Lung (tissue), 12 donors: Measurements from ENCODE around the gene NACC2. TPM values are rescaled to one million over a fixed set of nuclear protein-coding genes. Genes with fewer than 3 reads are reported as not detected.

ENCODE experiments used
- ATAC-seq: fragments of 200-7000 bp; cut with Tn5 transposase; one replicate; pipeline ENCODE4 v1.9.1; 2020; ENCODE audit warnings: moderate number of reproducible peaks; ENCODE audit not compliant: insufficient read depth, low FRiP score
- DNase-seq, 3 donors: peaks; one replicate each; pipeline ENCODE4 v3.0.0-alpha.2; 2013 to 2017
- H3K27ac ChIP-seq, 2 donors: one replicate each; pipeline ENCODE4 v1.5.1; 2013; ENCODE audit warnings: mild to moderate bottlenecking in 2 of 2, moderate library complexity in 2 of 2, control low read depth in 1 of 2, inconsistent platforms in 1 of 2, low read depth in 1 of 2, low read length in 1 of 2
- H3K27me3 ChIP-seq, 3 donors: one replicate each; pipeline ENCODE4 v1.5.1; 2013; ENCODE audit warnings: low read length in 2 of 3; ENCODE audit not compliant: control insufficient read depth in 3 of 3, insufficient read depth in 3 of 3
- H3K36me3 ChIP-seq, 4 donors: one replicate each; pipeline ENCODE4 v1.5.1; 2013; ENCODE audit warnings: low read length in 4 of 4, mild to moderate bottlenecking in 1 of 4, moderate library complexity in 1 of 4; ENCODE audit not compliant: control insufficient read depth in 4 of 4, insufficient read depth in 4 of 4
- H3K4me1 ChIP-seq, 5 donors: one replicate each; pipeline ENCODE4 v1.5.1; 2013; ENCODE audit warnings: low read length in 5 of 5, mild to moderate bottlenecking in 2 of 5, moderate library complexity in 1 of 5; ENCODE audit not compliant: control insufficient read depth in 5 of 5, insufficient read depth in 5 of 5
- H3K4me3 ChIP-seq: one replicate; pipeline ENCODE4 v1.5.1; 2013; ENCODE audit warnings: mild to moderate bottlenecking, control low read depth, moderate library complexity
- H3K9ac ChIP-seq, 2 donors: one replicate each; pipeline ENCODE4 v1.5.1; 2013; ENCODE audit warnings: low read length in 2 of 2, control low read depth in 1 of 2; ENCODE audit not compliant: insufficient read depth in 1 of 2
- H3K9me3 ChIP-seq, 4 donors: one replicate each; pipeline ENCODE4 v1.5.1; 2013; ENCODE audit warnings: low read length in 3 of 4, mild to moderate bottlenecking in 1 of 4, moderate library complexity in 1 of 4; ENCODE audit not compliant: control insufficient read depth in 4 of 4, insufficient read depth in 3 of 4
- WGBS, 2 donors: extraction: QIAGEN DNeasy Blood & Tissue Kit; methylation state at CpG; one replicate each; pipeline ENCODE4 v1.1.7; 2013; 5-methylcytosine and 5-hydroxymethylcytosine counted together
- polyA plus RNA-seq, 2 donors: library from polyadenylated mRNA; stranded (reverse); fragments of 200-250 nt; gene quantifications; one replicate each; pipeline ENCODE4 v1.2.1, GENCODE V29; 2013
- total RNA-seq, 2 donors: library from RNA; depleted of rRNA in 1 of 2; stranded (reverse); fragments of >200 nt in 1 of 2; gene quantifications; one replicate each; pipeline ENCODE4 v1.2.1, GENCODE V29; 2014 to 2021
- TF ChIP-seq, protein P1 (sequence below): IDR thresholded peaks from 2 replicates; pipeline ENCODE4 v1.5.1; 2012; ENCODE audit warnings: mild to moderate bottlenecking; ENCODE audit errors: control extremely low read depth, extremely low read depth
- donor health status: control.
- donor health status: control.
- donor health status: Bipolar disorder and iron deficiency.
- donor health status: healthy.
- donor health status: DM: yes; HTN: yes; CAD: no.

The NACC2 gene
- total and polyA plus RNA-seq, 4 donors: 5.9 to 32.7 (median 10.5) TPM

DNA sequence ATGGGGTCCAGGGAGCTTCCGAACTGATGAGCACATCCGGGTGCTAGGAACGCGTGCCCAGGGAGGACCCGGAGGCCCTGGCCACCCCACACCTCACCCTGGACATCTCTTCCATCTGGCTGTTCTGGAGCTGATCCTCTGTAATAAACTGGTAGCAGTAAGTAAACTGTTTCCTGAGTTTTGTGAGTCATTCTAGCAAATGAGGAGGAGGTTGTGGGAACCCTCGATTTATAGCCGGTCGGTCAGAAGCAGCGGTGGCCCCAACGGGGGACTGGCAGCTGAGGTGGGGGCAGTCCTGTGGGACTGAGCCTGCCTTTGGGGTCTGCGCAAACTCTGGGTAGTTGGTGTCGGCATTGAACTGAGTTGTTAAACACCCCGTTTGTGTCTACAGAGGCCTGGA lies 118.6 kb downstream of the NACC2 start:
- ATAC-seq: no peak
- WGBS, 2 donors: 81 to 82% methylated on average over 13 of the region's 13 CpGs
- H3K27me3 ChIP-seq: peaks cover 0 to 7% (median 0%) of the 10 kb centered on the region in 3 donors
- no peaks in the 10 kb centered on the region for H3K36me3 ChIP-seq
- no peaks in the 10 kb centered on the region for H3K9me3 ChIP-seq
- H3K9ac ChIP-seq: no peak overlapping the region
- no peak overlapping the region for H3K4me3 ChIP-seq
- TF ChIP-seq, protein P1, sequence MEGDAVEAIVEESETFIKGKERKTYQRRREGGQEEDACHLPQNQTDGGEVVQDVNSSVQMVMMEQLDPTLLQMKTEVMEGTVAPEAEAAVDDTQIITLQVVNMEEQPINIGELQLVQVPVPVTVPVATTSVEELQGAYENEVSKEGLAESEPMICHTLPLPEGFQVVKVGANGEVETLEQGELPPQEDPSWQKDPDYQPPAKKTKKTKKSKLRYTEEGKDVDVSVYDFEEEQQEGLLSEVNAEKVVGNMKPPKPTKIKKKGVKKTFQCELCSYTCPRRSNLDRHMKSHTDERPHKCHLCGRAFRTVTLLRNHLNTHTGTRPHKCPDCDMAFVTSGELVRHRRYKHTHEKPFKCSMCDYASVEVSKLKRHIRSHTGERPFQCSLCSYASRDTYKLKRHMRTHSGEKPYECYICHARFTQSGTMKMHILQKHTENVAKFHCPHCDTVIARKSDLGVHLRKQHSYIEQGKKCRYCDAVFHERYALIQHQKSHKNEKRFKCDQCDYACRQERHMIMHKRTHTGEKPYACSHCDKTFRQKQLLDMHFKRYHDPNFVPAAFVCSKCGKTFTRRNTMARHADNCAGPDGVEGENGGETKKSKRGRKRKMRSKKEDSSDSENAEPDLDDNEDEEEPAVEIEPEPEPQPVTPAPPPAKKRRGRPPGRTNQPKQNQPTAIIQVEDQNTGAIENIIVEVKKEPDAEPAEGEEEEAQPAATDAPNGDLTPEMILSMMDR: no peak
- peaks cover 0 to 18% (median 11%) of the 10 kb centered on the region in 5 donors for H3K4me1 ChIP-seq
- H3K27ac ChIP-seq: no peak overlapping the region
- no peak for DNase-seq

- no peak for DNase-seq
- TF ChIP-seq, protein P1: no peak
- no peak for ATAC-seq
- H3K4me1 ChIP-seq: peaks cover 0 to 18% (median 11%) of the 10 kb centered on the region in 5 donors
- no peaks in the 10 kb centered on the region for H3K9me3 ChIP-seq
- H3K27me3 ChIP-seq: peaks cover 0 to 7% (median 0%) of the 10 kb centered on the region in 3 donors
- H3K9ac ChIP-seq: no peak overlapping the region
- no peaks in the 10 kb centered on the region for H3K36me3 ChIP-seq
- 86 to 87% methylated on average over 10 of the region's 10 CpGs for WGBS, 2 donors
- H3K4me3 ChIP-seq: no peak overlapping the region
- H3K27ac ChIP-seq: no peak overlapping the region
Observed at GRCh38 chr9:135975834-135976233, 119.3 kb downstream of the NACC2 start.

- Histone ChIP-seq H3K9ac (no peak overlapping the region), H3K27ac (no peak overlapping the region), H3K27me3 (peaks cover 0 to 10% (median 0%) of the 10 kb centered on the region in 3 donors), H3K36me3 (no peaks in the 10 kb centered on the region), H3K4me3 (no peak overlapping the region), H3K9me3 (no peaks in the 10 kb centered on the region), H3K4me1 (peaks cover 0 to 19% (median 14%) of the 10 kb centered on the region in 5 donors)
- TF ChIP-seq, protein P1: peak; percentile 2
- no peak for ATAC-seq
- WGBS, 2 donors: 63 to 67% methylated on average over 10 of the region's 10 CpGs
- DNase-seq: no peak
Observed at GRCh38 chr9:135974220-135974573, 120.9 kb downstream of the NACC2 start.
